GM10266 (cell line): ENCODE data around the gene MPHOSPH9.

Experiments used
- DNase-seq: peaks from one replicate; pipeline ENCODE4 v3.0.0; 2012; ENCODE audit errors: extremely low spot score
- CTCF ChIP-seq: IDR thresholded peaks from 2 replicates; pipeline ENCODE4 v1.5.1; 2012; ENCODE audit warnings: mild to moderate bottlenecking, low read depth; ENCODE audit not compliant: control insufficient read depth, insufficient read depth; ENCODE audit errors: missing control alignments

Gene MPHOSPH9

GRCh38 chr12:123106640-123107359 lies 126.1 kb downstream of the MPHOSPH9 start:
- TF ChIP-seq CTCF = no peak
- peak; percentile 57 for DNase-seq

- TF ChIP-seq CTCF = no peak
- no peak for DNase-seq
These were observed 127.6 kb downstream of the MPHOSPH9 start for GRCh38 chr12:123105211-123105826.

- no peak for DNase-seq
These were observed 128.1 kb downstream of the MPHOSPH9 start for GRCh38 chr12:123104809-123105208.

More at GRCh38 chr12:123104809-123105208, 128.1 kb downstream of the MPHOSPH9 start:
- no peak for TF ChIP-seq CTCF
